SK-N-MC (cell line): ENCODE measurements around the gene HBS1L.

ENCODE experiments used
- DNase-seq: peaks from one replicate; pipeline ENCODE4 v3.0.0-alpha.2; 2011; ENCODE audit warnings: low read depth, low spot score
- H3K27ac ChIP-seq: fragments of 200-600 bp; sonication (generic); 2 replicates; pipeline ENCODE4 v1.5.1; 2016; ENCODE audit warnings: mixed run types
- H3K36me3 ChIP-seq: fragments of 200-600 bp; sonication (generic); 2 replicates; pipeline ENCODE4 v1.6.1; 2017; ENCODE audit warnings: antibody characterized with exemption, low read length, mixed read lengths; ENCODE audit not compliant: insufficient read depth
- H3K4me3 ChIP-seq: fragments of 200-600 bp; sonication (generic); 2 replicates; pipeline ENCODE4 v1.5.1; 2016
- H3K9ac ChIP-seq: fragments of 200-600 bp; sonication (generic); 2 replicates; pipeline ENCODE4 v1.8.0; 2017; ENCODE audit warnings: mixed run types, mixed read lengths; ENCODE audit not compliant: insufficient read length
- H3K9me3 ChIP-seq: fragments of 200-600 bp; sonication (generic); 2 replicates; pipeline ENCODE4 v1.6.1; 2017; ENCODE audit warnings: low read depth, mild to moderate bottlenecking, antibody characterized with exemption, low read length, moderate library complexity, mixed read lengths
- EZH2 ChIP-seq: fragments of 200-600 bp; sonication (generic); IDR thresholded peaks from one replicate; pipeline ENCODE4 v1.6.1; 2017; ENCODE audit warnings: antibody characterized with exemption
- FOXP2 ChIP-seq: optimal IDR thresholded peaks from 2 replicates; pipeline ENCODE3; 2011; ENCODE audit warnings: mild to moderate bottlenecking, moderate library complexity; ENCODE audit not compliant: insufficient read depth; ENCODE audit errors: extremely low read length, control extremely low read depth
- POLR2AphosphoS5 ChIP-seq: IDR thresholded peaks from 2 replicates; pipeline ENCODE4 v1.6.1; 2012; ENCODE audit warnings: mild to moderate bottlenecking, low read depth, low read length, borderline replicate concordance

Gene HBS1L

DNA sequence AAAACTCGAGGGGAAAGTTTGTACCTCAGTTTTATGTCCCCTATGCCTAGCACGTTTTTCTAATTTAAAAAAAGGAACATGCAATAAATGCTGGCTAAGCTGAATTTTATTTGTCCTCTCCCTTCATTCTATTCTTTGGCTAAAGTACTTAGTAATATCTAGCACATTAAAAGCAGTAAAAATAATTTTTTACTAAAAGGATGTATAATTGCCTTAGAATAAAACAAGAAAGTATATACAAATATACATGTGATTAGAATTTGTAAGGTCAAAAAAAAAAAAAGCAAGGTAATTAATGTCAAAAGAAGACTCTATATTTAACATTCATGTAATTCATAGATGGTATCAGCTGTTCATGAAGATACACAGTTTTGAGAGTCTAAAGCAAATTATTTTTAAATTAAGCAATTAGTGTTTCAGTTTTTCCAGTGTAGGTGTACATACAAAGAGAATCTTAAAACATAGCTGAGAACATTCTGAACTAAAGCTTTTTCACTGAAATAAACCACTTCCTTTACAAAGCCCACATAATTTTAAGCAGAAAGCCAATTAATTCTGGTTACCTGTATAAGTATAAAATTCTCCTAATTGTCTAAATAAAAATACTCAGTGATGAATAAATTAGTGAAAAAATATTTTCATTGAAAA is 32.4 kb downstream of the HBS1L start:
- DNase-seq = no peak
- no peak for TF ChIP-seq EZH2
- TF ChIP-seq FOXP2 = no peak
- no peak for TF ChIP-seq POLR2AphosphoS5
- Histone ChIP-seq H3K4me3 (no peak overlapping the region), H3K9ac (no peak overlapping the region), H3K36me3 (peaks cover 10% of the 10 kb centered on the region), H3K9me3 (no peaks in the 10 kb centered on the region), H3K27ac (0 out of 2 replicates have a peak overlapping the region, but pooled peaks have one; percentile 4)

GRCh38 chr6:135021310-135022049 is 33.1 kb downstream of the HBS1L start:
- DNase-seq = no peak
- TF ChIP-seq POLR2AphosphoS5 (no peak), EZH2 (no peak), FOXP2 (no peak)
- Histone ChIP-seq H3K27ac (0 out of 2 replicates have a peak overlapping the region, but pooled peaks have one; percentile 4), H3K36me3 (peaks cover 6% of the 10 kb centered on the region), H3K9me3 (no peaks in the 10 kb centered on the region), H3K4me3 (no peak overlapping the region), H3K9ac (no peak overlapping the region)

DNA sequence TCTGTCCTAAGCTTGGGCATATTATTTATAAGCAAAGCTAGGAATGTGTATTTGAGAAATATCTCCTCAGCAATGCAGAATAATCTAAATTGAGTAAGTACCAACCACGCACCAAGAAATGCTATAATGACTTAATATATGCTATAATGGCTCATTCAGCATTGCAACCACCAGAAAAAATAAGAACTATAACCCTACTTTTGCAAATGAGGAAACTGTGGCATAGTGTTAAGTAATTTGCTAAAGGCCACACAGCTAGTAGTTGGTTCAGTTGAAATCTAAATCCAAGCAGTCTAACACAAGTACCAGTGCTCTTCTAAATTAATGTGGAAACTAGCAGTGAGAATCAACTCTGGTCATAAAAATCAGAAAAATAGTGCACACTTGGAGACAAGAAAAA is 35.7 kb downstream of the HBS1L start:
- TF ChIP-seq POLR2AphosphoS5 = no peak
- TF ChIP-seq EZH2 = no peak
- TF ChIP-seq FOXP2 = no peak
- no peak overlapping the region for H3K4me3 ChIP-seq
- H3K9ac ChIP-seq = no peak overlapping the region
- H3K9me3 ChIP-seq = no peaks in the 10 kb centered on the region
- no peaks in the 10 kb centered on the region; the same call in none of the 2 replicates for H3K36me3 ChIP-seq
- DNase-seq = no peak
- no peak overlapping the region for H3K27ac ChIP-seq

GRCh38 chr6:135018052-135018451 is 36.6 kb downstream of the HBS1L start:
- H3K9me3 ChIP-seq = no peaks in the 10 kb centered on the region
- H3K9ac ChIP-seq = no peak overlapping the region
- no peak overlapping the region for H3K4me3 ChIP-seq
- TF ChIP-seq FOXP2 = no peak
- no peak for TF ChIP-seq POLR2AphosphoS5
- no peak for TF ChIP-seq EZH2
- H3K27ac ChIP-seq = no peak overlapping the region
- no peak for DNase-seq
- H3K36me3 ChIP-seq = no peaks in the 10 kb centered on the region; the same call in none of the 2 replicates

GRCh38 chr6:135014353-135014832 is 40.2 kb downstream of the HBS1L start:
- Histone ChIP-seq H3K9me3 (no peaks in the 10 kb centered on the region), H3K36me3 (no peaks in the 10 kb centered on the region; the same call in none of the 2 replicates), H3K4me3 (no peak overlapping the region), H3K9ac (no peak overlapping the region), H3K27ac (no peak overlapping the region)
- DNase-seq = no peak
- no peak for TF ChIP-seq EZH2
- TF ChIP-seq POLR2AphosphoS5 = no peak
- TF ChIP-seq FOXP2 = no peak

DNA sequence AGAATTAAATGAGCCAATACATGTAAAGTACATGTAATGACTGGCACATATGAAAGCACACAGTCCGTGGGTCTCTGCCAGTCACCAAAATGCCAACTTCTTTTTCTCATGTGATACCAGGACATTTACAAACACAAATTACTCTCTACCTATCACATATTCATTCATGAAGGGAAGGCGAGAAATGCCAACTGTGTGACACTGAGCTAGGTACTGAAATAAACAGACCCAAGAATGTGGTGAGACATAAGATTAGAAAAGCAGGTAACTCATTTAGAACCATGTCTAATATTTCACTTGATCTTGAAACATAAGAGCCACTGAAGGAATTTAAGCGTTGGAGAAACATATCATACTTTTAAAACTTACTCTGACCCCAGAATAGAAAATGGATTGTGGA is 41.4 kb downstream of the HBS1L start:
- Histone ChIP-seq H3K9ac (no peak overlapping the region), H3K27ac (no peak overlapping the region), H3K4me3 (no peak overlapping the region), H3K36me3 (no peaks in the 10 kb centered on the region; the same call in none of the 2 replicates), H3K9me3 (no peaks in the 10 kb centered on the region)
- TF ChIP-seq POLR2AphosphoS5 = no peak
- no peak for TF ChIP-seq FOXP2
- TF ChIP-seq EZH2 = no peak
- no peak for DNase-seq

GRCh38 chr6:135012764-135013163 is 41.9 kb downstream of the HBS1L start:
- no peak for DNase-seq
- TF ChIP-seq POLR2AphosphoS5 (no peak), FOXP2 (no peak), EZH2 (no peak)
- no peak overlapping the region for H3K4me3 ChIP-seq
- no peaks in the 10 kb centered on the region for H3K9me3 ChIP-seq
- no peak overlapping the region for H3K9ac ChIP-seq
- no peak overlapping the region for H3K27ac ChIP-seq
- H3K36me3 ChIP-seq = no peaks in the 10 kb centered on the region; the same call in none of the 2 replicates

DNA sequence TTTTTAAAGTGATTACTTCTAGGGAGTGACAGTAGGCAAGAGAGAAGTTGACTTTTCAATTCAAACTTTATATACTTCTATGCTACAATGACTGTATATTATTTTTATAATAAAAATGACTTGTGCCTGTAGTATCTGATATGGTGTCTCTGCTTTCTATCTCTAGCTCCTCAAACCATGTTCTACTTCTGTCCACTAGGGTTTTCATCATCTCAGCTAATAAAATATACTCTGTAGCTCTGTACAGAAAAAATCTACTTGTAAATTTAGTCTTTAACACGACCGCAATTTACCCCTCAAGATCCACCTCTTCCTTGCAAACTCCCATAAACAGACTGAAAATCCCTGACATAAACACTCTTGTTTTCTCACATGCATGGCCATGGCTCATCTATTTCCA is 42.3 kb downstream of the HBS1L start:
- Histone ChIP-seq H3K4me3 (no peak overlapping the region), H3K27ac (no peak overlapping the region), H3K9ac (no peak overlapping the region), H3K36me3 (no peaks in the 10 kb centered on the region; the same call in none of the 2 replicates), H3K9me3 (no peaks in the 10 kb centered on the region)
- TF ChIP-seq EZH2 (no peak), FOXP2 (no peak), POLR2AphosphoS5 (no peak)
- no peak for DNase-seq

DNA sequence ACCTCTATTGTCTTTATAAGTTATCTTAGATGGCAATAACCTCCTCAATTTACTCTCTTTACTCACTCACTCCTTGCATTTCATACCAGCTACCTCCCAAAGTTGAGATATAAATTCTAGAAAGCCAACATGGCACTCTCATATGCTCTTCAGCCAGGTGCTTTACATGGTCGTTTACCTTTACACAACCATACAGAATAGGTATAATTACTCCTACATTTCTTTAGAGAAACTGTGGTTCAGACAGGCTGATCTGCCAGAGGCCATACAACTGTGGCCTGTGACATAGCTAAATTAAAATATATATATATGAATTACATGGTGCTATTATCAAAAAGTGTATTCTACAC is 45.7 kb downstream of the HBS1L start:
- Histone ChIP-seq H3K9ac (no peak overlapping the region), H3K36me3 (no peaks in the 10 kb centered on the region), H3K4me3 (no peak overlapping the region), H3K9me3 (no peaks in the 10 kb centered on the region), H3K27ac (no peak overlapping the region)
- no peak for TF ChIP-seq FOXP2
- TF ChIP-seq POLR2AphosphoS5 = no peak
- no peak for TF ChIP-seq EZH2
- DNase-seq = no peak
